Activated T-cell treated with anti-CD3 and anti-CD28 coated beads, Interleukin-2, amount 50 U/mL, for 4 hours (primary cell): ENCODE data around the gene DNAH7. TPM values are rescaled to one million over a fixed set of nuclear protein-coding genes. Genes with fewer than 3 reads are reported as not detected.

Experiments used
- ATAC-seq, 2 donors: fragments of 200-7000 bp; cut with Tn5 transposase; one replicate each; pipeline ENCODE4 v1.10.0; 2021
- DNase-seq: peaks from one replicate; pipeline ENCODE4 v3.0.0-alpha.2; 2020
- H3K27me3 Mint-ChIP-seq: one replicate; pipeline ENCODE4 v1.8.0; 2021; ENCODE audit warnings: low read depth, mixed read lengths
- H3K36me3 Mint-ChIP-seq: one replicate; pipeline ENCODE4 v1.8.0; 2022; ENCODE audit warnings: mixed read lengths; ENCODE audit not compliant: insufficient read depth
- H3K4me1 Mint-ChIP-seq: one replicate; pipeline ENCODE4 v1.8.0; 2021; ENCODE audit warnings: low read depth, mixed read lengths
- H3K4me3 Mint-ChIP-seq: one replicate; pipeline ENCODE4 v1.8.0; 2021; ENCODE audit warnings: mild to moderate bottlenecking, moderate library complexity, mixed read lengths
- H3K9me3 Mint-ChIP-seq: one replicate; pipeline ENCODE4 v1.8.0; 2021; ENCODE audit warnings: mixed read lengths
- total RNA-seq, 3 donors: library from RNA; stranded (reverse); gene quantifications; one replicate each; pipeline ENCODE4 v1.2.1, GENCODE V29; 2021

DNAH7 gene
- total RNA-seq, 3 donors from 2014 or later, result 0.26 TPM; not detected in 2

DNA sequence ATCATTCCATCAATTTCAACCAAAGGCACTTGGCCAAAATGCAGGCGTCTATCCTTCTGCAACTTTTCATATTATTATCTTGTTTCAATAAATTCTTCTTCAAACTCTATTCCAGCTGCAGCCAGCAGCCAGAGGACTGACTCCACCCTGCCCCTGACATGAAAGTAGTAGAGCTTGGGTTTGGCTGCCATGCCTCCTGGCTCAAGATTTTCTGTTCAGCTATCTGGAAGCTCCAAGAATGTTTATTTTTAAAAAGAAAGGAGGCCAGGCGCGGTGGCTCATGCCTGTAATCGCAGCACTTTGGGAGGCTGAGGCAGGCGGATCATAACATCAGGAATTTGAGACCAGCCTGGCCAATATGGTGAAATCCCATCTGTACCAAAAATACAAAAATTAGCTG is 4.9 kb downstream of the DNAH7 start:
- Mint-ChIP-seq H3K4me3 (no peak overlapping the region), H3K27me3 (peaks cover 3% of the 10 kb centered on the region), H3K9me3 (no peaks in the 10 kb centered on the region), H3K36me3 (no peaks in the 10 kb centered on the region), H3K4me1 (peaks cover 12% of the 10 kb centered on the region)
- ATAC-seq, result no peak
- no peak for DNase-seq

DNA sequence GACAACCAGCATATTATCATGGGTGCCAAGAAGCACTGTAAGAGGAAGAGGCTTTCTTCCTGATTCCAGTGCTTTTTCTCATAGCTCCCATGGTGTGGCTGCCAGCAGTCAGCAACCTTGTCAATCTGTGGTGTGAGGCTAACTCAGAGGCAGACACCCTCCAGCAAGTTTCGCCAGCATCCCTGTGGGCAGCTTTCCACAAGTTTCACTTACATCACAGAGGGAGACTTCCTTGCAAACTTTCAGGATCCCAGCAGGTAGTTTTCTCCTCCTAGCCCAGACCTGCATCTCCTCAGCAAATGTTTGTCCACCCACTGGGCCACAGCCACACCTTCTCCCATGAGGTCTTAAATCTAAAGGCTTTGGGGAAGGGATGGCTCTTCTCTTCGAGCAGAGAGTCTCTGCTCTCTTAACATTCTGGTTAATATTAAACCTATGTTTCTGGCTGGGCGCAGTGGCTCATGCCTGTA is 9.1 kb downstream of the DNAH7 start:
- DNase-seq, result no peak
- Mint-ChIP-seq H3K4me1 (no peaks in the 10 kb centered on the region), H3K4me3 (no peak overlapping the region), H3K9me3 (no peaks in the 10 kb centered on the region), H3K27me3 (no peaks in the 10 kb centered on the region), H3K36me3 (no peaks in the 10 kb centered on the region)
- no peak for ATAC-seq

DNA sequence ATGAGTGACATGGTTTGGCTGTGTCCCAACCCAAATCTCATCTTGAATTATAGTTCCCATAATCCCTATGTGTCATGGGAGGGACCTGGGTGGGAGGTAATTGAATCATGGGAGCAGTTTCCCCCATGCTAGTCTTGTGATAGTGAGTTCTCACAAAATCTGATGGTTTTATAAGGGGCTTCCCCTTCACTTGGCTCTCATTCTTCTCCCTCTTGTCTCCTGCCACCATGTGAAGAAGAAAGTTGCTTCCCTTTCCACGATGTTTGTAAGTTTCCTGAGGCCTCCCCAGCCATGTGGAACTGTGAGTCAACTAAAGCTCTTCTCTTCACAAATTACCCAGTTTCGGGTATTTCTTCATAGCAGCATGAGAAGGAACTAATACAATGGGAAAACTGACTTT is 14.0 kb downstream of the DNAH7 start:
- ATAC-seq (no peak), DNase-seq (no peak)
- Mint-ChIP-seq H3K4me3 (no peak overlapping the region), H3K4me1 (peaks cover 2% of the 10 kb centered on the region), H3K9me3 (no peaks in the 10 kb centered on the region), H3K27me3 (no peaks in the 10 kb centered on the region), H3K36me3 (no peaks in the 10 kb centered on the region)

DNA sequence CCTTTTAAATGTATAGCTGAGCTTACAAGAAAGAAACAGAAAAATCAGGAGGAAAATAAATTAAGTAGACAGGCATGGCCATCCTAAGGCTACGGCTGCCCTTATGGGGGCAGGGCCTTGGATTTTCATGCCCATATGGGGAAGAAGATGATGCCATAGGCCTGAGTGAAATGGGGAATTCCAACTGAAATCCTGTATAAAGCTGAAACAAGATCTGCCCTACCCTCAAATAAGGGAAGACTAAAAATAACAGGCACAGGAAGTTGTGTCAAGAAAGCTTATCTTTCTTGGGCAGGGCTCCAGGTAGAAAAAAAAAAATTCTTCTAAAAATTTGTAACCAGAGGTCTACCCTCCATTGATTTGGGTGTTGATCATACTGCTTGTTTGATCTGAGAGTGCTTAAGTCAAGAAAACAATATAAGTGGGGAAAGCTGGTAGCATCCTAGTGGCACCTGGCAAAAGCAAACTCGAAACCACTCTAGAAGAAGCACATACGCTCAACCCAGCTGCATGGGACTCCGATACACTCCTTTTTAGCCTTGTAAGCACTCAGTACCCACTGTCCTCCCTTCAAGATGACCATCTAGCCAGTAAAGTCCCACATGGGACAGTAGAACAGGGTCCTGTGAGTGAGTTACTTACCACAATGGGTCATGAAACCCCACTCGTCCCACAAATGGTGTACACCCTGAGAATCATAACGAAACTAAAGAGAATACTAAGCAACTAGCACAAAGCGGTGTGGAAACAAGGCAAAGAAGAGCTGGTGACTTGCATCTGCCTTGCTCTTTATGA is 22.3 kb downstream of the DNAH7 start:
- Mint-ChIP-seq H3K27me3 (peaks cover 19% of the 10 kb centered on the region), H3K4me3 (no peak overlapping the region), H3K4me1 (no peaks in the 10 kb centered on the region), H3K36me3 (no peaks in the 10 kb centered on the region), H3K9me3 (peaks cover 3% of the 10 kb centered on the region)
- DNase-seq (no peak), ATAC-seq (no peak)

DNA sequence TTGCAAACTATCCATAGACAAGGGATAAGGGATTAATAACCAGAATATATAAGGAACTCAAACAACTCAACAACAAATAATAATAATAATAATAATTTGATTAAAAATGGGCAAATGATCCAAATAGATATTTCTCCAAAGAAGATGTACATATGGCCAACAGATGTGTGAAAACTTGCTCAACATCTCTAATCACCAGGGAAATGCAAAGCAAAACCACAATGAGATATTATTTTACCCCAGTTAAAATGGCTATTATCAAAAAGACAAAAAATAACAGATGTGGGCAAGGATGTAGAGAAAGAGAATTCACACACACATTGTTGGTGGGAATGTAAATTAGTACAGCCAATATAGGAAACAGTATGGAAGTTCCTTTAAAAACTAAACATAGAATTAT is 26.9 kb downstream of the DNAH7 start:
- Mint-ChIP-seq H3K27me3 (peaks cover 12% of the 10 kb centered on the region), H3K9me3 (peaks cover 45% of the 10 kb centered on the region), H3K36me3 (no peaks in the 10 kb centered on the region), H3K4me3 (no peak overlapping the region), H3K4me1 (no peaks in the 10 kb centered on the region)
- DNase-seq, result no peak
- no peak for ATAC-seq

DNA sequence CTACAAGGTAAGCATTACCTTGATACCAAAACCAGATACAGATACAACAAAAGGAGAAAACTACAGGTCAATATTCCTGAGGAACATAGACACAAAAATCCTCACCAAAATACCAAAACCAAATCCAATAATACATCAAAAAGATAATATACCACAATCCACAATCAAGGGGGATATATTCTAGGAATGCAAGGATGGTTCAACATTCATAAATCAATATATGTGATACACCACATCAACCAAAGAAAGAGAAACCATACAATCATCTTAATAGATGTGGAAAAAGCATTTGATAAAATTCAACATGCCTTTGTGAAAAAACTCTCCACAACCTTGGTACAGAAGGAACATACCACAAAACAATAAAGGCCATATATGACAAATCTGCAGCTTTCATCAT is 28.4 kb downstream of the DNAH7 start:
- no peak overlapping the region for H3K4me3 Mint-ChIP-seq
- DNase-seq (no peak), ATAC-seq (no peak)
- peaks cover 45% of the 10 kb centered on the region for H3K9me3 Mint-ChIP-seq
- H3K27me3 Mint-ChIP-seq, result peaks cover 14% of the 10 kb centered on the region
- no peaks in the 10 kb centered on the region for H3K4me1 Mint-ChIP-seq
- H3K36me3 Mint-ChIP-seq, result no peaks in the 10 kb centered on the region

DNA sequence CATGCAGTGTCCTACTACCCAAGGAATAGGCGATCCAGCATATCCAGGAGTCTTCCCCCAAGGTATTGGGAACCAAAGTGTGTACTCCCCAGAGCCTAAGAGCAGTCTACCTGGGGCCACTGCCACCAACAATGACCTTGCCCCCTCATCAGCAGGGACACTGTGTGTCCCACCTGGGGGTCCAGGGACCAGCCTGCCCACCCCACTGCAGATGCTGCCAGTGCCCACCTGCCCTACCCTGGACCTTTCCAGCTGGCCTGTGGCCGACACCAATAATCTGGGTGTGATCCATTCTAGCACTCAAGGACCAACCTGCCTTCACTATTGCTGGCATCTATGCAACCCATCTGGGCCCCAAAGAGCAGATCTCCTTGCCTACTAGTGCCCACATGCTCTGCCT is 32.2 kb downstream of the DNAH7 start:
- Mint-ChIP-seq H3K4me1 (no peaks in the 10 kb centered on the region), H3K36me3 (no peaks in the 10 kb centered on the region), H3K9me3 (peaks cover 52% of the 10 kb centered on the region), H3K4me3 (no peak overlapping the region), H3K27me3 (peaks cover 14% of the 10 kb centered on the region)
- DNase-seq (no peak), ATAC-seq (no peak)

DNA sequence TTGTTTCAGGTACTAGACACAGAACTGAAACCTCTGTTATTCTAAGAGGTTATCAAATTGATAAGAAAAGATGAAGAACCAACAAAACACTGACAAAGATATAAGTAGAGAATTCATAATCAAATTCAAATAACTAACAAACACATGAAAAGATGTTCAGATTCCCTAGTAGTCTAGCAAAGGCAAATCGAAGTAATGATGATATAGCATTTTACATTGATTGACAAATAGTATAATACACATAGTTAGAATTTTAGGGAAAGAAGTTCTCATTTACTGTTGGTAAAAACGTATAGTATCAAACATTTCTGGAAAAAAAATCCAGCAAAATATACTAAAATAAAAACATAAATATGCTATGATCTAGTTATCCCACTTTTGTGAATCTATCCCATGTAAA is 50.6 kb downstream of the DNAH7 start:
- H3K4me3 Mint-ChIP-seq, result no peak overlapping the region
- peaks cover 3% of the 10 kb centered on the region for H3K9me3 Mint-ChIP-seq
- no peak for DNase-seq
- H3K27me3 Mint-ChIP-seq, result peaks cover 3% of the 10 kb centered on the region
- ATAC-seq, result no peak
- no peaks in the 10 kb centered on the region for H3K4me1 Mint-ChIP-seq
- H3K36me3 Mint-ChIP-seq, result no peaks in the 10 kb centered on the region

DNA sequence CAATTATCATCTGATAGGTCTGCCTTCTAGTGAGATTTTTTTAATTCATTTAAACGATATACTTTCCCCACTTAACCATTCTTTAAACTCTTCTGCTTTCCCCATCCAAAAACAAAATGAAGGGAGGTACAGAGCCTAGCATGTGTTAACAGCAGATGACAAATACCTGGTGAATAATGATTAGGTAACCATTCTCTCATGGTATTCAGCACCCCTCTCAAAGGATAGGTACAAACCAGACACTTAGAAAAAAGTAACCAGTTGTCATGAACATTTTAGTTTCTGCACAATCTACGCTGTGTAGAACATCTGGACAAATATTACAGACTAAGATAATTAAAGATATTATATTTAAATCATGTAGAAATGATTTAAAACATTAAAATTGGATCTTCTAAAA is 56.3 kb downstream of the DNAH7 start:
- peaks cover 6% of the 10 kb centered on the region for H3K9me3 Mint-ChIP-seq
- no peak for DNase-seq
- H3K4me3 Mint-ChIP-seq, result no peak overlapping the region
- no peaks in the 10 kb centered on the region for H3K36me3 Mint-ChIP-seq
- no peaks in the 10 kb centered on the region for H3K4me1 Mint-ChIP-seq
- no peak for ATAC-seq
- peaks cover under 1% of the 10 kb centered on the region for H3K27me3 Mint-ChIP-seq

DNA sequence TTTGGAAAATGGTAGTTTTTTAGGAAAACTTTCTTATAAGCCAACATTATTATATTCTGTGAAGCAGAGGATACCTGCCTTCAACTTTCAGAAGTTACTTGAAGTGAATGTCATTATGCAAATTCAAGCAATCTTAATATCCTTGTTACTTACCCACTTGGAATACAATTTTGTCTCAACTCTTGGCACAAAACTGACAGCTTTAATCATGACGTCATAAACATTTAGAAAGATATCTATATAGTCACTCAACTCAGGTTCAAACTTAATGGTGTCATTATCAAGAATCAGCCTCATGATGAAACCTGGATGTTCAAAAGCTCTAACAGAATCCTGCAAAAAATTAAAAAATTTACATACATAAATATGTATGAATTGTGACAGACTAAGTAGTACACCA is 68.1 kb downstream of the DNAH7 start:
- no peaks in the 10 kb centered on the region for H3K36me3 Mint-ChIP-seq
- DNase-seq (no peak), ATAC-seq (no peak)
- H3K4me1 Mint-ChIP-seq, result peaks cover 3% of the 10 kb centered on the region
- peaks cover 2% of the 10 kb centered on the region for H3K27me3 Mint-ChIP-seq
- peaks cover 10% of the 10 kb centered on the region for H3K9me3 Mint-ChIP-seq
- H3K4me3 Mint-ChIP-seq, result no peak overlapping the region

DNA sequence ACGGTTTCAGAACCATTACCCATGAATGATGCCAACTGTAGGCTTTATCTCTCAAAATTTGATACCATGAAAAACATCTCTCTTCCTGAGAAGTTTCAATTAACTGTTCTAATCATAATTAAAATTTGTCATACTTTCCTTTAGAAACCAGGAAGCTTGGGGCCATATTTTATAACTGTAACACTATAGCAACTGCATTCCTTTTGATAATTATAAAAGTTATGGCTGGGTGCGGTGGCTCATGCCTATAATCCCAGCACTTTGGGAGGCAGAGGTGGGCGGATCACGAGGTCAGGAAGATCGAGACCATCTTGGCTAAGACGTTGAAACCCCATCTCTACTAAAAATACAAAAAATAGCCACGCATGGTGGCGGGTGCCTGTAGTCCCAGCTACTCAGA is 70.6 kb downstream of the DNAH7 start:
- DNase-seq (no peak), ATAC-seq (no peak)
- H3K27me3 Mint-ChIP-seq, result peaks cover 2% of the 10 kb centered on the region
- H3K9me3 Mint-ChIP-seq, result no peaks in the 10 kb centered on the region
- H3K4me1 Mint-ChIP-seq, result peaks cover 3% of the 10 kb centered on the region
- no peaks in the 10 kb centered on the region for H3K36me3 Mint-ChIP-seq
- no peak overlapping the region for H3K4me3 Mint-ChIP-seq

DNA sequence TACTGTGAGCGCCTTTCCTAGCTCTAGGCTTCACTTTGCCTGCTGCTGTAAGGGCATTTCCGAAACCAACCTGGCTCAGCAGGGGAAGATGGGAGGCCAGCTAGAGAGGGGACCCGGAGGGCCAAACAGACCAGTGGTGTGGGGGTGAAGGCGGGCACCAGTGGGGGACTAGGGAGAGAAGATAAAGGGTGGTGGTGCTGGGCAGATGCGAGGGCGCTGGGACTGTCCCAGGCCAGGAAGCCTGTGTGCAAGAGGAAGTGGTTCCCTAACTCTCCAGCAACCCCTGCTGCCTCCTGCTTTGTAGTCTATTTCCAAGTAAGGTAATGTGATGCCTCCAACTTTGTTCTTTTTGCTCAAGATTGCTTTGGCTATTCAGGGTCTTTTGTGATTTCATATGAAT is 73.1 kb downstream of the DNAH7 start:
- no peak for DNase-seq
- peaks cover 3% of the 10 kb centered on the region for H3K4me1 Mint-ChIP-seq
- peaks cover 2% of the 10 kb centered on the region for H3K27me3 Mint-ChIP-seq
- ATAC-seq, result no peak
- H3K4me3 Mint-ChIP-seq, result no peak overlapping the region
- no peaks in the 10 kb centered on the region for H3K9me3 Mint-ChIP-seq
- no peaks in the 10 kb centered on the region for H3K36me3 Mint-ChIP-seq

DNA sequence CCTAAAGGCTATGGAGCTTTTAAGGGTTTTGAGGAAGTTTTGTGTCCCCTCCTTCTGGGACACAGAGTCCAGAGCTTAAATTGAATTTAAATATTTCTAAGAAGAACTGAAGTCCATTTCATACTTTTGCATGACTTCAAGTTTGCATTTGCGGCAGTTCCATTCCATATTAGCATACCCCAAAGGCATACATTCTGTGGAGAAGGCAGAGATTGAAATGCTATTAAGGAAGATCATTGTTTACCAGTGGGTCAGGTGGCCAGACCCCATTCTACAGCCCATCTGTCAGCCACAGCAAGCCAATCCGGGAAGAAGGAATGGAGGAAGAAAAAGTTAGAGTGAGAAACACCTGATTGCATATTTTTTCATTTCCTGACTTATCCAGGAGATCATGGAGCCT is 75.0 kb downstream of the DNAH7 start:
- no peak overlapping the region for H3K4me3 Mint-ChIP-seq
- H3K36me3 Mint-ChIP-seq, result no peaks in the 10 kb centered on the region
- DNase-seq (no peak), ATAC-seq (no peak)
- peaks cover 3% of the 10 kb centered on the region for H3K4me1 Mint-ChIP-seq
- no peaks in the 10 kb centered on the region for H3K9me3 Mint-ChIP-seq
- peaks cover 3% of the 10 kb centered on the region for H3K27me3 Mint-ChIP-seq

DNA sequence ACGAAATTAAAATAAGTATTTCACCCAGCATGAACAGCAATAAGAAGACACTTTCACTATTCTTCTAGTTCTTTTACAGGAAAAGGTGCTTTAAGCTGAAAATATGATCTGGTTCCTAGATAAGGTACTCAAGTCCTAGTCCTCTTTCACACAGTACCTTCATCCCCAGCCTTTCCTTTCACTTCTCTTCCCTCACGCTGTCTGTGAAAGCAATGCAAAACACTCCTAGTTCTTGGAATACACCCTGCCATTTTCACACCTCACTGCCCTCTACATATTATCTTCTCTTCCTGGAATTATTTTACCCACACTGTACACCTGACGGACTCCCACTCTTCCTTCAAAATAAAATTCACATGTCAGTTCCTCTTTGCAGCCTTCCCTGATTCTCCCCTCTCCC is 82.9 kb downstream of the DNAH7 start:
- Mint-ChIP-seq H3K4me1 (no peaks in the 10 kb centered on the region), H3K36me3 (no peaks in the 10 kb centered on the region), H3K27me3 (peaks cover 3% of the 10 kb centered on the region), H3K9me3 (no peaks in the 10 kb centered on the region), H3K4me3 (no peak overlapping the region)
- no peak for ATAC-seq
- DNase-seq, result no peak

DNA sequence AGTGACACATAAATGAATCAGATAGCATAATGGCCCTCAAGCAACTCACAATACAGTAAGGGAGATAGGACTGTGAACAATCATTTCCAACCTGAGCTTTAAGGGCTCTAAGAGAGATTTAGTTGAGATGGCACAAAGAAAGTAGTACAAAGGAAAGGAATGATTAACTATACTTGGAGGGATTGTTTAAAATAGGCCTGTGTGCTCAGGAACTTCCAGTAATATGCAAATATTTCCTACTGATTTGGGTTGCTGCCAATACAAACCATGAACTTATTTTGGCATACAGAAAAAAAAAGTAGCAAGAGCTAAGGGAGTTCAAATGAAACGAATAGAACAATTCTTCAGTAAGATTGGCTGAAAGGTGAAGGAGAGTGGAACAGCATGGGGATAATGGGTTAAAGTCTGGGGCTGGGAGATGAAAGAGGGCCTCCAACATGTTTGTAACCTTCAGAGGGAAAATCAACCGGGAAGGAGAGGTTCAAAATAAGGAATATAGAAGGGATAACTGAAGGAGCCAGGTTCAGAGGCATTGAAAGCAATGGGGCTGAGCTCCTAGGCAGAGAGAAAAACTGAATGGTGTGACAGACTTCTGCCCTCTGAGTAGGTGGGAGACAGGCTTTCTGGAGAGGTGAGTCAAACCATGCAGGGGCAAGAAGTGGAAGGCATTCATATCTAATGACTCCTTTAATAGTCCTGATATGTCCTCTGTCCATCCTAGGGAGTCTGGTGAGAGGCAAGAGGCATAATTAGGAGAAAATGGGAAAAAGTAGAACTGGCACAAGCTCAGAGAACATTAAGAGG is 83.5 kb downstream of the DNAH7 start:
- H3K9me3 Mint-ChIP-seq, result peaks cover 3% of the 10 kb centered on the region
- ATAC-seq, result no peak
- no peaks in the 10 kb centered on the region for H3K36me3 Mint-ChIP-seq
- H3K4me3 Mint-ChIP-seq, result no peak overlapping the region
- no peaks in the 10 kb centered on the region for H3K4me1 Mint-ChIP-seq
- DNase-seq, result no peak
- H3K27me3 Mint-ChIP-seq, result no peaks in the 10 kb centered on the region
